Islet precursor cell (in vitro differentiated cells): ENCODE measurements around the gene USF2.
"Not testable (repeated sequence)": the region's sequence is repeated elsewhere in the genome, so short reads cannot be mapped to it uniquely, and the experiment has no call there.

Experiments
- DNase-seq: peaks from one replicate; pipeline ENCODE4 v3.0.0-alpha.2; 2018

The USF2 gene

GRCh38 chr19:35286101-35286500, 17.3 kb downstream of the USF2 start:
- DNase-seq: not testable (repeated sequence)

- no peak for DNase-seq
Observed at GRCh38 chr19:35287713-35288112, 19.0 kb downstream of the USF2 start.

GRCh38 chr19:35288331-35288730, 19.6 kb downstream of the USF2 start:
- DNase-seq: no peak

- DNase-seq: no peak
Observed at GRCh38 chr19:35288906-35289305, 20.1 kb downstream of the USF2 start.

GRCh38 chr19:35290381-35291127, 21.8 kb downstream of the USF2 start:
- no peak for DNase-seq

- no peak for DNase-seq
Observed at GRCh38 chr19:35291259-35291658, 22.5 kb downstream of the USF2 start.

GRCh38 chr19:35291916-35292315, 23.2 kb downstream of the USF2 start, which contains the start of gene MAG:
Gene MAG, plus strand, starts transcription at chr19:35292161. Its CDS starts 3,248 bp downstream, at chr19:35295409.
- DNase-seq: no peak

GRCh38 chr19:35292421-35293362, 23.9 kb downstream of the USF2 start:
- DNase-seq: no peak

GRCh38 chr19:35293363-35293739, 24.6 kb downstream of the USF2 start:
- no peak for DNase-seq

GRCh38 chr19:35293808-35294207, 25.0 kb downstream of the USF2 start:
- no peak for DNase-seq

GRCh38 chr19:35294328-35294727, 25.6 kb downstream of the USF2 start:
- no peak for DNase-seq

GRCh38 chr19:35294859-35295791, 26.4 kb downstream of the USF2 start:
- DNase-seq: no peak

- no peak for DNase-seq
Observed at GRCh38 chr19:35295792-35296462, 27.2 kb downstream of the USF2 start.

- no peak for DNase-seq
Observed at GRCh38 chr19:35296644-35297514, 28.1 kb downstream of the USF2 start.

GRCh38 chr19:35297515-35297848, 28.7 kb downstream of the USF2 start:
- no peak for DNase-seq

- DNase-seq: no peak
Observed at GRCh38 chr19:35297922-35298321, 29.2 kb downstream of the USF2 start.

- DNase-seq: no peak
Observed at GRCh38 chr19:35298561-35298972, 29.8 kb downstream of the USF2 start.

GRCh38 chr19:35299523-35300338, 31.0 kb downstream of the USF2 start:
- DNase-seq: no peak

GRCh38 chr19:35300339-35300649, 31.5 kb downstream of the USF2 start:
- DNase-seq: no peak

- no peak for DNase-seq
Observed at GRCh38 chr19:35301961-35302360, 33.2 kb downstream of the USF2 start.

GRCh38 chr19:35302446-35302845, 33.7 kb downstream of the USF2 start:
- no peak for DNase-seq
